H9 (cell line): ENCODE results near the gene PLA2G2E. TPM values are rescaled to one million over a fixed set of nuclear protein-coding genes. Genes with fewer than 3 reads are reported as not detected.
A peak's percentile ranks its signal among the peaks of the same experiment; 100 is the strongest.
"Not testable (repeated sequence)": the region's sequence is repeated elsewhere in the genome, so short reads cannot be mapped to it uniquely, and the experiment has no call there.

ENCODE experiments used
- DNase-seq: peaks from one replicate; pipeline ENCODE4 v3.0.0-alpha.2; 2017
- H2AFZ ChIP-seq: one replicate; pipeline ENCODE4 v1.6.1; 2013; ENCODE audit warnings: mild to moderate bottlenecking, low read length, control low read depth, moderate library complexity
- H2AK5ac ChIP-seq: 2 replicates; pipeline ENCODE4 v1.6.1; 2013; ENCODE audit warnings: low read length, control low read depth, mixed read lengths; ENCODE audit not compliant: insufficient read length
- H2BK120ac ChIP-seq: one replicate; pipeline ENCODE4 v1.6.1; 2013; ENCODE audit warnings: low read depth, mild to moderate bottlenecking, low read length, control low read depth, inconsistent platforms; ENCODE audit not compliant: poor library complexity, severe bottlenecking
- H2BK12ac ChIP-seq: 2 replicates; pipeline ENCODE4 v1.6.1; 2013; ENCODE audit warnings: low read length, control low read depth, mixed read lengths, low read depth; ENCODE audit not compliant: insufficient read length
- H2BK15ac ChIP-seq: 2 replicates; pipeline ENCODE4 v1.6.1; 2013; ENCODE audit warnings: low read depth, low read length, control low read depth
- H2BK20ac ChIP-seq: one replicate; pipeline ENCODE4 v1.6.1; 2013; ENCODE audit warnings: low read depth, mild to moderate bottlenecking, low read length, control low read depth, inconsistent platforms; ENCODE audit not compliant: poor library complexity, severe bottlenecking
- H2BK5ac ChIP-seq: 2 replicates; pipeline ENCODE4 v1.6.1; 2013; ENCODE audit warnings: low read length, control low read depth, mixed read lengths; ENCODE audit not compliant: insufficient read length
- H3K14ac ChIP-seq: 2 replicates; pipeline ENCODE4 v1.6.1; 2013; ENCODE audit warnings: low read length, control low read depth; ENCODE audit not compliant: insufficient read depth
- H3K18ac ChIP-seq: 2 replicates; pipeline ENCODE4 v1.6.1; 2013; ENCODE audit warnings: low read depth, mild to moderate bottlenecking, mixed read lengths, low read length, control low read depth; ENCODE audit not compliant: insufficient read length
- H3K23ac ChIP-seq: 2 replicates; pipeline ENCODE4 v1.6.1; 2013; ENCODE audit warnings: low read length, control low read depth, mixed read lengths, low read depth; ENCODE audit not compliant: insufficient read length
- H3K23me2 ChIP-seq: 2 replicates; pipeline ENCODE4 v1.6.1; 2013; ENCODE audit warnings: low read depth, mild to moderate bottlenecking, mixed read lengths, low read length, control low read depth; ENCODE audit not compliant: insufficient read length, poor library complexity, severe bottlenecking
- H3K27ac ChIP-seq: 2 replicates; pipeline ENCODE4 v1.5.1; 2013; ENCODE audit warnings: low read length, control low read depth, mixed read lengths, low read depth; ENCODE audit not compliant: insufficient read length
- H3K27me3 ChIP-seq: 2 replicates; pipeline ENCODE4 v1.6.1; 2013; ENCODE audit warnings: low read length, control low read depth, inconsistent platforms; ENCODE audit not compliant: insufficient read depth
- H3K4ac ChIP-seq: 2 replicates; pipeline ENCODE4 v1.6.1; 2013; ENCODE audit warnings: low read depth, mild to moderate bottlenecking, control low read depth, inconsistent platforms, low read length, moderate library complexity
- H3K4me1 ChIP-seq: 2 replicates; pipeline ENCODE4 v1.6.1; 2013; ENCODE audit warnings: low read length, control low read depth, inconsistent platforms; ENCODE audit not compliant: insufficient read depth
- H3K4me2 ChIP-seq: 2 replicates; pipeline ENCODE4 v1.6.1; 2013; ENCODE audit warnings: low read length, control low read depth, mixed read lengths; ENCODE audit not compliant: insufficient read length, insufficient read depth
- H3K56ac ChIP-seq: 2 replicates; pipeline ENCODE4 v1.6.1; 2013; ENCODE audit warnings: low read depth, mild to moderate bottlenecking, mixed read lengths, low read length, control low read depth; ENCODE audit not compliant: insufficient read length
- H3K79me1 ChIP-seq: 2 replicates; pipeline ENCODE4 v1.6.1; 2013; ENCODE audit warnings: low read depth, mild to moderate bottlenecking, moderate library complexity, low read length, control low read depth, inconsistent platforms; ENCODE audit not compliant: insufficient read depth, poor library complexity, severe bottlenecking
- H3K79me2 ChIP-seq: 2 replicates; pipeline ENCODE4 v1.6.1; 2013; ENCODE audit warnings: low read length, control low read depth, inconsistent platforms; ENCODE audit not compliant: insufficient read depth
- H3K9ac ChIP-seq: 2 replicates; pipeline ENCODE4 v1.6.1; 2013; ENCODE audit warnings: low read length, control low read depth, mixed read lengths; ENCODE audit not compliant: insufficient read length; ENCODE audit errors: extremely low read depth
- H3K9me3 ChIP-seq: one replicate; pipeline ENCODE4 v1.6.1; 2013; ENCODE audit warnings: low read depth, low read length, inconsistent platforms; ENCODE audit not compliant: control insufficient read depth
- H3T11ph ChIP-seq: one replicate; pipeline ENCODE4 v1.6.1; 2013; ENCODE audit warnings: mild to moderate bottlenecking, low read length, control low read depth, inconsistent platforms
- H4K20me1 ChIP-seq: one replicate; pipeline ENCODE4 v1.6.1; 2013; ENCODE audit not compliant: control insufficient read depth, insufficient read length, insufficient read depth
- H4K5ac ChIP-seq: 2 replicates; pipeline ENCODE4 v1.6.1; 2013; ENCODE audit warnings: low read depth, mild to moderate bottlenecking, mixed read lengths, low read length, control low read depth; ENCODE audit not compliant: insufficient read length
- H4K8ac ChIP-seq: replicated peaks from 2 replicates; pipeline ENCODE4 v1.6.1; 2013; ENCODE audit warnings: low read length, control low read depth, mixed read lengths, low read depth; ENCODE audit not compliant: insufficient read length
- H4K91ac ChIP-seq: 2 replicates; pipeline ENCODE4 v1.6.1; 2013; ENCODE audit warnings: low read depth, mild to moderate bottlenecking, moderate library complexity, mixed read lengths, low read length, control low read depth; ENCODE audit not compliant: insufficient read length
- H3K27ac Mint-ChIP-seq, 3 experiments: 2 replicates in 2 of 3; 3 replicates in 1 of 3; pipeline ENCODE4 v1.8.0; 2020 to 2021; ENCODE audit warnings: mixed read lengths in 3 of 3, mild to moderate bottlenecking in 1 of 3, moderate library complexity in 1 of 3
- H3K27me3 Mint-ChIP-seq: 2 replicates; pipeline ENCODE4 v1.8.0; 2021; ENCODE audit warnings: low read depth, mild to moderate bottlenecking, moderate library complexity, mixed read lengths
- H3K36me3 Mint-ChIP-seq, 3 experiments: 2 replicates in 2 of 3; 3 replicates in 1 of 3; pipeline ENCODE4 v1.8.0; 2020 to 2021; ENCODE audit warnings: low read depth in 3 of 3, mixed read lengths in 3 of 3; ENCODE audit not compliant: insufficient read depth in 1 of 3
- H3K4me1 Mint-ChIP-seq, 2 experiments: 2 replicates each; pipeline ENCODE4 v1.8.0; 2020; ENCODE audit warnings: mixed read lengths in 2 of 2
- H3K4me3 Mint-ChIP-seq, 2 experiments: 2 replicates in 1 of 2; 3 replicates in 1 of 2; pipeline ENCODE4 v1.8.0; 2020 to 2021; ENCODE audit warnings: mild to moderate bottlenecking in 2 of 2, mixed read lengths in 2 of 2, moderate library complexity in 1 of 2
- H3K9me3 Mint-ChIP-seq, 2 experiments: 2 replicates in 1 of 2; 3 replicates in 1 of 2; pipeline ENCODE4 v1.8.0; 2020; ENCODE audit warnings: mild to moderate bottlenecking in 2 of 2, mixed read lengths in 2 of 2, moderate library complexity in 1 of 2
- WGBS: extraction: QIAGEN DNeasy Blood & Tissue Kit; methylation state at CpG from one replicate; pipeline ENCODE4 v1.1.7; 2013; ENCODE audit warnings: missing lambda C conversion rate, low lambda C conversion rate, mixed read lengths; ENCODE audit not compliant: insufficient read length; ENCODE audit errors: extremely low coverage; 5-methylcytosine and 5-hydroxymethylcytosine counted together
- total RNA-seq: library from RNA; stranded (reverse); gene quantifications from 2 replicates; pipeline ENCODE4 v1.2.1, GENCODE V29; 2021
- TF ChIP-seq, protein P1 (sequence below): fragments of 200-600 bp; sonication (generic); conservative IDR thresholded peaks from 3 replicates; pipeline ENCODE4 v1.8.0; 2021; ENCODE audit warnings: antibody characterized with exemption, mild to moderate bottlenecking

PLA2G2E gene
- total RNA-seq, 1 experiment from 2014 or later = not detected

DNA sequence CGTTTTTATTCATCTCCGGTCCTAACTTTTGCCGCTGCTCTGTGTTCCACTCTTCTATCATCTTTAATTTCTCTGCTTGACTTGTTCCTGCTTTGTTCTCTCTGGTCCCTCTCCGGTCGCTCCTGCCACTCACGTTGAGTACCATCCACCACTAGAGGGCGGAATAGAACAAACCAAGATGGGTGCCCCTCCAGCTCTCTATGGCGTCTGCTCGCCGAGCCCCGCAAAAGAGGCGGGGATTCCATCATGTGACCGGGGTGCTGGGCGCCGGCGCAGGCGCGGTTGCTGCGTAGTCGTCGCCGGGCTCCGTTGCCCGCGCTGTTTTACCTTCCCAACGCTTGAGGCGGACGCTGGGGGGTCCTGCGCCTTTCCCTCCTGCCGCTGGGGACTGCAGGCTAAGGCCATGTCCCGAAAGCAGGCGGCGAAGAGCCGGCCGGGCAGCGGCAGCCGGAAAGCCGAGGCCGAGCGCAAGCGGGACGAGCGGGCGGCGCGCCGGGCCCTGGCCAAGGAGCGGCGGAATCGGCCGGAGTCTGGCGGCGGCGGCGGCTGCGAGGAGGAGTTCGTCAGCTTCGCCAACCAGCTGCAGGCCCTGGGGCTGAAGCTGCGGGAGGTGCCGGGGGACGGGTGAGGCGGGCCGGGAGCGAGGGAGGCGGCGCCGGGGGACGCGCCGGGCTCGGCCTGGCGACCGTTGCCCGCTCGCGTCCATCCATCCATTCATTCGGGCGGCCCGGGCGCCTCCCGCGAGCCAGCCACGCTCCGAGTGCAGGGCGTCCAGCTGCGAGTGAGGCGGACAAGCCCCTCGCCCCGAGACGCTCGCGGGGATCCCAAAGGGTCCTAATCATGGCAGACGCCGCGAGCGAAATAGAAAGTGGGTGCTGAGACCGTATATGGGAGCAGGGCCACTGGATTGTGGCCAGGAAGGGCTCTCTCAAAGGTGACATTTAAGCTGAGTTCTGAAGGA lies 41.0 kb downstream of the PLA2G2E start, which contains the start of gene OTUD3:
Gene OTUD3, plus strand, starts transcription at position 285 of the 961 bp plus-strand sequence. Its CDS starts 119 bp downstream, at position 404.
- H2BK15ac ChIP-seq = no peak within 1 kb of the TSS
- no peak within 1 kb of the TSS for H3K27ac ChIP-seq
- peak within 1 kb of the TSS; percentile 79 for H3K4me2 ChIP-seq
- TF ChIP-seq, protein P1, sequence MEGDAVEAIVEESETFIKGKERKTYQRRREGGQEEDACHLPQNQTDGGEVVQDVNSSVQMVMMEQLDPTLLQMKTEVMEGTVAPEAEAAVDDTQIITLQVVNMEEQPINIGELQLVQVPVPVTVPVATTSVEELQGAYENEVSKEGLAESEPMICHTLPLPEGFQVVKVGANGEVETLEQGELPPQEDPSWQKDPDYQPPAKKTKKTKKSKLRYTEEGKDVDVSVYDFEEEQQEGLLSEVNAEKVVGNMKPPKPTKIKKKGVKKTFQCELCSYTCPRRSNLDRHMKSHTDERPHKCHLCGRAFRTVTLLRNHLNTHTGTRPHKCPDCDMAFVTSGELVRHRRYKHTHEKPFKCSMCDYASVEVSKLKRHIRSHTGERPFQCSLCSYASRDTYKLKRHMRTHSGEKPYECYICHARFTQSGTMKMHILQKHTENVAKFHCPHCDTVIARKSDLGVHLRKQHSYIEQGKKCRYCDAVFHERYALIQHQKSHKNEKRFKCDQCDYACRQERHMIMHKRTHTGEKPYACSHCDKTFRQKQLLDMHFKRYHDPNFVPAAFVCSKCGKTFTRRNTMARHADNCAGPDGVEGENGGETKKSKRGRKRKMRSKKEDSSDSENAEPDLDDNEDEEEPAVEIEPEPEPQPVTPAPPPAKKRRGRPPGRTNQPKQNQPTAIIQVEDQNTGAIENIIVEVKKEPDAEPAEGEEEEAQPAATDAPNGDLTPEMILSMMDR = peak; percentile 90
- no peak within 1 kb of the TSS for H3K4ac ChIP-seq
- H3K4me1 ChIP-seq = no peaks in the 10 kb centered on the region
- WGBS = no CpG with 5 or more reads among the region's 97 CpGs
- no peaks in the 10 kb centered on the region; the same call in none of the 2 replicates for H3K27me3 Mint-ChIP-seq
- no peaks in the 10 kb centered on the region for H3K27me3 ChIP-seq
- DNase-seq = peak; percentile 97
- peaks cover 0 to 7% of the 10 kb centered on the region in 2 experiments; a peak in 2 of 5 replicates for H3K9me3 Mint-ChIP-seq
- no peak within 1 kb of the TSS for H3T11ph ChIP-seq
- no peak within 1 kb of the TSS for H2BK5ac ChIP-seq
- peaks cover 7% of the 10 kb centered on the region for H3K23me2 ChIP-seq
- peaks cover 2% of the 10 kb centered on the region for H4K20me1 ChIP-seq
- no peaks in the 10 kb centered on the region for H3K9me3 ChIP-seq
- peaks cover 22% of the 10 kb centered on the region; the same call in 1 of the 2 replicates for H3K79me2 ChIP-seq
- peak within 1 kb of the TSS; percentile 16 to 82 (median 59); a peak in 4 of 7 replicates for H3K27ac Mint-ChIP-seq
- H2AK5ac ChIP-seq = no peak within 1 kb of the TSS
- peak within 1 kb of the TSS; percentile 79; the same call in 1 of the 2 replicates for H3K14ac ChIP-seq
- H4K91ac ChIP-seq = no peak within 1 kb of the TSS
- no peak within 1 kb of the TSS for H3K23ac ChIP-seq
- H3K4me3 Mint-ChIP-seq = peak within 1 kb of the TSS; percentile 84 to 92
- H2BK20ac ChIP-seq = no peak within 1 kb of the TSS
- H3K4me1 Mint-ChIP-seq = peaks cover 18 to 22% of the 10 kb centered on the region in 2 experiments
- H2BK12ac ChIP-seq = no peak within 1 kb of the TSS
- no peak within 1 kb of the TSS for H4K5ac ChIP-seq
- H2BK120ac ChIP-seq = no peak within 1 kb of the TSS
- H3K18ac ChIP-seq = no peak within 1 kb of the TSS
- H2AFZ ChIP-seq = no peak within 1 kb of the TSS
- H3K79me1 ChIP-seq = no peaks in the 10 kb centered on the region
- peak within 1 kb of the TSS; percentile 83 for H3K9ac ChIP-seq
- H3K36me3 Mint-ChIP-seq = peaks cover 0 to 10% (median 5%) of the 10 kb centered on the region in 3 experiments; a peak in 5 of 7 replicates
- no peak within 1 kb of the TSS for H4K8ac ChIP-seq
- no peak within 1 kb of the TSS for H3K56ac ChIP-seq

DNA sequence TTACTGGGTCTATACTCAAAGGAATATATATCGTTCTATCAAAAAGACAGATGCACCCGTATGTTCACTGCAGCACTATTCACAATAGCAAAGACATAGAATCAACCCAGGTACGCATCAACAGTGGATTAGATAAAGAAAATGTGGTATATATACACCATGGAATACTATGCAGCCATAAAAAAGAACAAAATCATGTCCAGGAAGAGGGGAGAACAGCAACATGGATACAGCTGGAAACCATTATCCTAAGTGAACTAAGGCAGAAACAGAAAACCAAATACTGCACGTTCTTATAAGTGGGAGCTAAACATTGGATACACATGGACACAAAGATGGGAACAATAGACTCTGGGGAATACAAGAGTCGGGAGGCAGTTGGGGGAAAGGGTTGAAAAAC lies 42.6 kb downstream of the PLA2G2E start:
- not testable (repeated sequence) for H3K36me3 Mint-ChIP-seq, H3K9me3 Mint-ChIP-seq, H2BK15ac ChIP-seq, H3K23me2 ChIP-seq, H2BK20ac ChIP-seq, H3K18ac ChIP-seq, H3K23ac ChIP-seq, H2AK5ac ChIP-seq, H3K4me2 ChIP-seq, H3K27me3 Mint-ChIP-seq, H3K9ac ChIP-seq, H3T11ph ChIP-seq, H2BK120ac ChIP-seq, H2BK12ac ChIP-seq, DNase-seq, H2AFZ ChIP-seq, H3K27ac ChIP-seq, H3K14ac ChIP-seq, H3K79me1 ChIP-seq, H3K9me3 ChIP-seq, H4K5ac ChIP-seq, H4K8ac ChIP-seq, H3K27ac Mint-ChIP-seq, H3K4me1 ChIP-seq, H3K27me3 ChIP-seq, H2BK5ac ChIP-seq, H4K20me1 ChIP-seq, H3K4ac ChIP-seq, H3K56ac ChIP-seq, H4K91ac ChIP-seq
- WGBS = no CpG with 5 or more reads among the region's 5 CpGs
- Mint-ChIP-seq H3K4me3 (0 out of 5 replicates have a peak overlapping the region, but pooled peaks of 1 of the 2 experiments have one; percentile 18), H3K4me1 (peaks cover 18 to 22% of the 10 kb centered on the region in 2 experiments)
- peaks cover 20% of the 10 kb centered on the region; the same call in 1 of the 2 replicates for H3K79me2 ChIP-seq
